ENCODE results near the gene ARID3C. TPM values are rescaled to one million over a fixed set of nuclear protein-coding genes. Genes with fewer than 3 reads are reported as not detected.

Gene ARID3C
- total and polyA plus RNA-seq, 2 of the 8 experiments (the other 6 are each of a cell fraction or from before 2014, with no cell fraction given), result 0.08 TPM; not detected in 1

DNA sequence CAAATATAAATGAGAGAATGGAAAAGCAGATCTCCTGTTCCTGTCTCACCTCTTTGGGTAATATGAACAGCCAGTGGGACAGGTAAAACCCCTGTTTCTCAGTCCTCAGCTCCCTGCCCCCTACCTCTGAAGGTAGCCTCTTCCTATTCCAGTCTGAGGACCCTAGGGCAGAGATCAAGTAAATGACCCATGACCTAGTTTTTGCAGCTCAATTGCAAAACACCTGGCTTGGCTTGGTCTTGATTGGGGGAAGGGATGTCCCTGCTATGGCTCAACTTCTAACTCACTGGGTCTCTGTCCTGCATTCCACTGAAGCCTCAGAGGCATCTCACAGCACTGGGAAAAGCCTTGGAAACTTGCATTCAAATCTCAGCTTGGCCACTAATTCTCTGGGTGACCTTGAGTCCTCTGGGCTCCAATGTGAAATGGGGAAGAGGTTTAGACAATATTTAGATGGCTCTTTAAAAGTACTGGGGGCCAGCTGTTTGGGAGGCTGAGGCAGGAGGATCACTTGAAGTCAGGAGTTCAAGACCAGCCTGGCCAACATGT is 16.0 kb upstream of the ARID3C start (continued):
- TF ChIP-seq JUN (IDR thresholded peaks at IDR 0.05; ENCODE audit: low read depth, low read length) (no peak), RBBP5 (IDR thresholded peaks at IDR 0.05; ENCODE audit: borderline replicate concordance, low read depth, low read length) (peak; percentile 89), KDM5A (IDR thresholded peaks at IDR 0.05; ENCODE audit: low read length) (no peak), TEAD4 (IDR thresholded peaks at IDR 0.05; ENCODE audit: low read depth, low read length) (peak; percentile 60; the same call in 1 of the 2 replicates), RAD21 (IDR thresholded peaks at IDR 0.05 in 1 of 2, conservative IDR thresholded peaks at IDR 0.05 in 1 of 2; ENCODE audit: low read depth in 2 of 2, low read length in 2 of 2) (peak in 1 of 2 experiments; percentile 2; a peak in 1 of 4 replicates), BRCA1 (IDR thresholded peaks at IDR 0.05; ENCODE audit: low read depth, low read length) (no peak), KDM4A (IDR thresholded peaks at IDR 0.05; ENCODE audit: low read depth, low read length, severe bottlenecking) (no peak), KDM1A (IDR thresholded peaks at IDR 0.05; ENCODE audit: borderline replicate concordance, low read length) (0 out of 2 replicates have a peak, but pooled peaks have one; percentile 12), SIN3A (conservative IDR thresholded peaks at IDR 0.05 in 1 of 2, IDR thresholded peaks at IDR 0.05 in 1 of 2; ENCODE audit: low read depth in 1 of 2, low read length in 2 of 2) (no peak), EP300 (IDR thresholded peaks at IDR 0.05; ENCODE audit: borderline replicate concordance in 1 of 2, low read depth in 2 of 2, low read length in 2 of 2) (peak in 1 of 2 experiments; percentile 64; a peak in 1 of 3 replicates), SAP30 (IDR thresholded peaks at IDR 0.05; ENCODE audit: insufficient read depth, insufficient replicate concordance, low read length) (no peak), ASH2L (IDR thresholded peaks at IDR 0.05; ENCODE audit: low read length) (peak; percentile 63), SRF (IDR thresholded peaks at IDR 0.05; ENCODE audit: low read depth, low read length) (no peak)
- TF ChIP-seq, protein P1, sequence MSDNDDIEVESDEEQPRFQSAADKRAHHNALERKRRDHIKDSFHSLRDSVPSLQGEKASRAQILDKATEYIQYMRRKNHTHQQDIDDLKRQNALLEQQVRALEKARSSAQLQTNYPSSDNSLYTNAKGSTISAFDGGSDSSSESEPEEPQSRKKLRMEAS (IDR thresholded peaks at IDR 0.05), result no peak
- TF ChIP-seq, protein P2, sequence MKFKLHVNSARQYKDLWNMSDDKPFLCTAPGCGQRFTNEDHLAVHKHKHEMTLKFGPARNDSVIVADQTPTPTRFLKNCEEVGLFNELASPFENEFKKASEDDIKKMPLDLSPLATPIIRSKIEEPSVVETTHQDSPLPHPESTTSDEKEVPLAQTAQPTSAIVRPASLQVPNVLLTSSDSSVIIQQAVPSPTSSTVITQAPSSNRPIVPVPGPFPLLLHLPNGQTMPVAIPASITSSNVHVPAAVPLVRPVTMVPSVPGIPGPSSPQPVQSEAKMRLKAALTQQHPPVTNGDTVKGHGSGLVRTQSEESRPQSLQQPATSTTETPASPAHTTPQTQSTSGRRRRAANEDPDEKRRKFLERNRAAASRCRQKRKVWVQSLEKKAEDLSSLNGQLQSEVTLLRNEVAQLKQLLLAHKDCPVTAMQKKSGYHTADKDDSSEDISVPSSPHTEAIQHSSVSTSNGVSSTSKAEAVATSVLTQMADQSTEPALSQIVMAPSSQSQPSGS (IDR thresholded peaks at IDR 0.05; ENCODE audit: low read length), result no peak
